Left colon (tissue), 2 donors: Measurements from ENCODE around the gene OR8G5. TPM values are rescaled to one million over a fixed set of nuclear protein-coding genes. Genes with fewer than 3 reads are reported as not detected.
A peak's percentile ranks its signal among the peaks of the same experiment; 100 is the strongest.
"Not testable (repeated sequence)": the region's sequence is repeated elsewhere in the genome, so short reads cannot be mapped to it uniquely, and the experiment has no call there.

Experiments
- ATAC-seq: fragments of 200-7000 bp; cut with Tn5 transposase; one replicate; pipeline ENCODE4 v1.9.1; 2020; ENCODE audit warnings: mild to moderate bottlenecking, moderate library complexity
- DNase-seq, 2 donors: peaks; one replicate each; pipeline ENCODE4 v3.0.0-alpha.2; 2020
- intact Hi-C, 2 donors: fragments of 100-400 bp; cut with DNase I in 1 of 2; cut with micrococcal nuclease in 1 of 2; formaldehyde crosslinking; loops; one replicate each; pipeline versions ENCODE4 v1.11.2 to v1.14.0; 2022; cut with DNase I, micrococcal nuclease
- long read RNA-seq: library from polyadenylated mRNA; unstranded; transcript quantifications from one replicate; pipeline ENCODE4 v2.0.0, GENCODE V29; 2021
- total RNA-seq, 2 donors: library from RNA; stranded (reverse); fragmentation: NEBNext Ultra II Directional; extraction: Animal tissue kit (Norgen Biotek cat#: 25700); gene quantifications; one replicate each; pipeline ENCODE4 v1.2.1, GENCODE V29; 2021
- donor health status: DM: no; HTN: no; CAD: no.
- donor health status: DM: yes; HTN: yes; CAD: no.

OR8G5 gene
- not detected for total RNA-seq
- long read RNA-seq, result 0 reads

- ATAC-seq (no peak), DNase-seq (no peak)
- intact Hi-C loops, result no loop called here
These were observed at the start of gene OR8G5 for GRCh38 chr11:124256076-124256475. TSS of gene OR8G5 (plus strand) at chr11:124256376. CDS start at chr11:124264932, 8,556 bp downstream.

GRCh38 chr11:124207102-124207792, 48.9 kb upstream of the OR8G5 start:
- intact Hi-C loops, result no loop called here
- ATAC-seq, result no peak

GRCh38 chr11:124209824-124210357, 46.3 kb upstream of the OR8G5 start:
- ATAC-seq (no peak), DNase-seq (no peak)
- intact Hi-C loops, result no loop called here

More at GRCh38 chr11:124207102-124207792, 48.9 kb upstream of the OR8G5 start:
- DNase-seq, result no peak

- ATAC-seq, result no peak
- no peak for DNase-seq
- intact Hi-C loops, result no loop called here
These were observed 45.8 kb upstream of the OR8G5 start for GRCh38 chr11:124210421-124210820.

- ATAC-seq (no peak), DNase-seq (no peak)
- intact Hi-C loops, result no loop called here
These were observed 44.9 kb upstream of the OR8G5 start for GRCh38 chr11:124211321-124211720.

- DNase-seq (no peak), ATAC-seq (no peak)
- intact Hi-C loops, result no loop called here
These were observed 42.1 kb upstream of the OR8G5 start for GRCh38 chr11:124214027-124214426.

GRCh38 chr11:124219126-124219525, 37.0 kb upstream of the OR8G5 start:
- intact Hi-C loops, result no loop called here
- DNase-seq (no peak), ATAC-seq (no peak)

GRCh38 chr11:124222407-124222806, 33.8 kb upstream of the OR8G5 start:
- peak; percentile 99 for ATAC-seq
- intact Hi-C loops, result no loop called here
- DNase-seq, result no peak

- ATAC-seq, intact Hi-C loops: not testable (repeated sequence)
These were observed 31.4 kb upstream of the OR8G5 start for GRCh38 chr11:124224618-124225423.

GRCh38 chr11:124225471-124225870, 30.7 kb upstream of the OR8G5 start:
- ATAC-seq (no peak), DNase-seq (no peak)
- intact Hi-C loops, result no loop called here

More at GRCh38 chr11:124224618-124225423, 31.4 kb upstream of the OR8G5 start:
- not testable (repeated sequence) for DNase-seq

- DNase-seq, result no peak
- intact Hi-C loops, result no loop called here
- no peak for ATAC-seq
These were observed 22.8 kb upstream of the OR8G5 start for GRCh38 chr11:124233376-124233775.

GRCh38 chr11:124238512-124238911, 17.7 kb upstream of the OR8G5 start:
- no peak for ATAC-seq
- no peak for DNase-seq

GRCh38 chr11:124240621-124241397, 15.4 kb upstream of the OR8G5 start, which contains the start of gene OR8G1:
TSS of gene OR8G1 (plus strand) at chr11:124241095. CDS start at chr11:124249676, 8,581 bp downstream.
- intact Hi-C loops, result no loop called here
- no peak for ATAC-seq
- DNase-seq, result no peak

More at GRCh38 chr11:124238512-124238911, 17.7 kb upstream of the OR8G5 start:
- intact Hi-C loops, result no loop called here

GRCh38 chr11:124249869-124250268, 6.3 kb upstream of the OR8G5 start:
- ATAC-seq, DNase-seq, intact Hi-C loops: not testable (repeated sequence)

GRCh38 chr11:124265041-124265440, 8.9 kb downstream of the OR8G5 start:
- DNase-seq, ATAC-seq, intact Hi-C loops: not testable (repeated sequence)

- intact Hi-C loops, result not testable (repeated sequence)
- ATAC-seq, result peak; percentile 58
- peak in 1 of 2 donors; percentile 19 for DNase-seq
These were observed 14.7 kb downstream of the OR8G5 start for GRCh38 chr11:124270886-124271285.

- intact Hi-C loops, result no loop called here
- DNase-seq (no peak), ATAC-seq (peak; percentile 93)
These were observed 17.8 kb downstream of the OR8G5 start for GRCh38 chr11:124274000-124274399.

- DNase-seq (no peak), ATAC-seq (no peak)
- intact Hi-C loops, result no loop called here
These were observed 19.9 kb downstream of the OR8G5 start for GRCh38 chr11:124276081-124276480.

GRCh38 chr11:124277207-124277606, 21.0 kb downstream of the OR8G5 start:
- no peak for ATAC-seq
- intact Hi-C loops, result no loop called here

More at GRCh38 chr11:124277207-124277606, 21.0 kb downstream of the OR8G5 start:
- DNase-seq, result no peak
